CD4-positive, alpha-beta T cell treated with Interleukin-12 subunit alpha and Interleukin-12 subunit beta, for 1 hour (primary cell): ENCODE results near the gene ORAI1.
A peak's percentile ranks its signal among the peaks of the same experiment; 100 is the strongest.
"Not testable (repeated sequence)": the region's sequence is repeated elsewhere in the genome, so short reads cannot be mapped to it uniquely, and the experiment has no call there.

Source experiments
- DNase-seq: peaks from one replicate; pipeline ENCODE4 v3.0.0-alpha.2; 2020

The ORAI1 gene

DNA sequence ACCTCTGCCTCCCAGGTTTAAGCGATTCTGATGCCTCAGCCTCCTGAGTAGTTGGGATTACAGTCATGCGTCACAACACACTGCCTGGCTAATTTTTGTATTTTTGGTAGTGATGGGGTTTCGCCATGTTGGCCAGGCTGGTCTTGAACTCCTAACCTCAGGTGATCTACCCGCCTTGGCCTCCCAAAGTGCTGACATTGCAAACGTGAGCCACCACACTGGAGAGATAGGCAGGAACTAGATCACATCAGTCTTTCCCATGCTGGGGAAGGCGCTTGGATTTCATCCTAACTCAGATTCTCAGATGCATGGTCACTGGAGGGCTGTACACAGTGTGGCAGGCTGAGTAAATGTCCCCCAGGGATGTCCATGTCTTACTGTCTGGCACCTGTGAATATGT lies 18.0 kb upstream of the ORAI1 start:
- no peak for DNase-seq

DNA sequence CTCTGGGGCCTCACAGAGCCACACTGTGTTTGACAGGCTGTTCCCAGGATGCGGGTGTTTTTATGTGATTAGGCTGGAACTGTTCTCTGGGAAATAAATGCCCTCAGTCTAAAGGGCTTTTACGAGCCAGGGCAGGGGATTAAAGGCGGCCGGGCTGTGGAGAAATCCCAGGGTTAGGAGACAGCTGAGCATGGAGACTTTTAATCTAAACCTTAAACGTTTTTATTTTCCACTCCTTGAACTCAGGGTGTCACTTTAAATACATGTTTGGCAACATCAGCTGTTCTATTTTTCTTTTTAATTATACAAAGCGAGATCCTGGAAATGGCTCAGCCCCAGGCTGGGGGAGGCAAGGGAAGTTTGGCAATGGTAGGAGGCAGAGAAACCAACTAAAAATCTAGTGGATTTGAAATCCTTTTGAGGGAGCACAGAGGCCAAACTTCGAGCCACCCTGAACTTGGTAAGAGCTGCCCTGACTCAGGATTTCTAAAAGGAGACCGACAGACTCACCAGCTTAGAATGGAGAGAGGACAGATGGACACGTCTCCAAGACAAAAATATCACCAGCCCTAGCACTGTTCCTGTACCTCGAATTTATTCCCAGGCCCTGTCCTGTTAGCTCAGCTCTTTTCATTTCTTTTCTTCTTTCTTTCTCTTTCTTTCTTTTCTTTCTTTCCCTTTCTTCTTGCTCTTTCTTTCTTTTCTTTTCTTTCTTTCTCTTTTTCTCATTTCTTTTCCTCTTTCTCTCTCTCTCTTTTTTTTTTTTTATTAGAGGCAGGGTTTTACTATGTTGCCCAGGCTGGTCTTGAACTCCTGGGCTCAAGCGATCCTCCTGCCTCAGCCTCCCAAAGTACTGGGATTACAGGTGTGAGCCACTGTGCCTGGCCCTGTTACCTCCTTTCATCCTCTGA lies 15.8 kb upstream of the ORAI1 start:
- no peak for DNase-seq

DNA sequence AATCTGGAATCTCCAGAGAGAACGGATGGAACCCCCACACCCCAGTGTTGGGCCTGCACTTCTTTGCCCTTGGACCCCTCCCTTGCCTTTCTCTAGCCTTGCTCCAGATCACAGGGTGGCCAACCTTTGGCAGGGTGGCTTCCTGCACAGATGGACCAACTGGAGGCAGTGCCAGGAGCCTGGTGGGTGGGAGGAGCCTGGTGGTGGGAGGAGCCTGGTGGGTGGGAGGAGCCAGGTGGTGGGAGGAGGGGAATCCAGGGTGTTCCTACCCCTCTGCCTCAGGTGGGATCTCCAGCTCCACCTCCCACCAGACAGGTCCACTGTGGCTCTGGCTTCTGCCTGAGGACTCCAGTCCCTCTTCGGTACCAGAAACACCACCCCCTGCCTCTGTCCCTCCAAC lies 15.0 kb upstream of the ORAI1 start:
- DNase-seq: no peak

DNA sequence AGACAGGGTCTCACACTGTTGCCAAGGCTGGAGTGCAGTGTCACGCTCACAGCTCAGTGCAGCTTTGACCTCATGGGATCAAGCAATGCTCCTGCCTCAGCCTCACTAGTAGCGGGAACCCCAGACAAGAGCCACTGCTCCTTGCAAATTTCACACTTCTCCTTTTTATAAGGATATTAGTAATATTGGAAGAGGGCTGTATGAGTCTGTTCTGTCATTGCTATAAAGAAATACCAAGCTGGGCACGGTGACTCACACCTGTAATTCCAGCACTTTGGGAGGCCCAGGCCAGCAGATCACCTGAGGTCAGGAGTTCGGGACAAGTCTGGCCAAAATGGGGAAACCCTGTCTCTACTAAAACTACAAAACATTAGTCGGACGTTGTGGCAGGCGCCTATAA lies 12.9 kb upstream of the ORAI1 start:
- DNase-seq: no peak

DNA sequence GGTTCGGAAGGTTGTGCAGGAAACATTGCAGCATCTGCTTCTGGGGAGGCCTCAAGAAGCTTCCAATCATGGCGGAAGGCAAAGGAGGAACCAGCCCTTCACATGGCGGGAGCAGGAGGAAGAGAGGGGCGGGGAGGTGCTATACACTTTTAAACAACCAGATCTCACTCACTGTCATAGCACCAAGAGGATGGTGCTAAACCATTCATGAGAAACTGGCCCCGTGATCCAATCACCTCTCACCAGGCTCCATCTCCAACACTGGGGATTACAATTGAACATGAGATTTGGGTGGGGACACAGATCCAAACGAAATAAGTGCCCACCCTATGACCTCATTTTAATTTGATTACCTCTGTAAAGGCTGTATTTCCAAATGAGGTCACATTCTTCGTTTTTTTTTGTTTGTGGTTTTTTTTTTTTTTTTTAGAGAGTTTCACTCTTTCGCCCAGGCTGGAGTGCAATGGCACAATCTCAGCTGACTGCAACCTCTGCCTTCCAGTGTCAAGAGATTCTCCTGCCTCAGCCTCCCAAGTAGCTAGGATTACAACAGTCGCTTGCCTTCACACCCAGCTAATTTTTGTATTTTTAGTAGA lies 11.4 kb upstream of the ORAI1 start:
- DNase-seq: peak; percentile 26

DNA sequence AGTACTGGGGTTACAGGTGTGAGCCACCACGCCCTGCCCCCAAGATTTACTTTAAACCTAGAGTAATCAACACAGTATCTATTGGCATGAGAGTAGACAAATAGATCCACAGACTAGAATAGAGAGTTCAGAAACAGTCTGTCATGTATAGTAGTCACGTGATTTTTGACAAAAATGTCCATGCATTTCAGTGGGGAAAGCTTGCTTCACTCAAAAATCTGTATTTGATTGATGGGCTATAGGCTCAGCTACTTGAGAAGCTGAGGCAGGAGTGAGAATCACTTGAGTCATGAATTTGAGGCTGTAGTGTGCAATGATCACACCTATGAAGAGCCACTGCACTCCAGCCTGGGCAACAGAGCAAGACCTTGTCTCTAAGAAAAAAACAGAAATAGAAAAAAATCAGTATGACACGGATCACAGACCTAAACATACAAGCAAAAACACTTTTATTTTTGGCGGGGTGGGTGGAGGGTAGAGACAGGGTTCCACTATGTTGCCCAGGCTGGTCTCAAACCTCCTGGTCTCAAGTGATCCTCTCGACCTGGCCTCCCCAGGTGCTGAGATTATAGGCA lies 7.6 kb upstream of the ORAI1 start:
- DNase-seq: no peak

DNA sequence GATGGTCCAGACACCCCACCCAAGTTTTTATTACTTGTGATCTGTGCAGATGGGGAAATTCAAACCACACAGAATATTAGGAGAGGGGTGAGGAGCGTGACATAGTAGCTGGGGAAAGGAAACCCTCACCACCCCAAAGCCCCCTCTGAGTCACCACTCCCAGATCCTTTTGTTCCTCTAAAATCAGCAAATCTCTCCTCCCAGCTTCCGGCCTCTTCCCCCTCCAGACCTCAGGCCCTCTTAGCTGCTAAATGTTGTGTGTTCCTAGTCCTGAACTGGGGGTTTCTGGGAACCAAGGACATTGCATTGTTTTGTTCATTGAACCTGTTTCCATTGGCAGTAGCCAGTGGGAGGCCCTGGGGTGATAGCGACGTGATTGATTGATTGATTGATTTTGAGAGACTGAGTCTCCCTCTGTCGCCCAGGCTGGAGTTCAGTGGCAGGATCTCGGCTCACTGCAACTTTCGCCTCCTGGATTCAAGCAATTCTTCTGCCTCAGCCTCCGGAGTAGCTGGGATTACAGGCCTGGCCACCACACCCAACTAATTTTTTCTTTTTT lies 5.9 kb upstream of the ORAI1 start:
- DNase-seq: no peak

DNA sequence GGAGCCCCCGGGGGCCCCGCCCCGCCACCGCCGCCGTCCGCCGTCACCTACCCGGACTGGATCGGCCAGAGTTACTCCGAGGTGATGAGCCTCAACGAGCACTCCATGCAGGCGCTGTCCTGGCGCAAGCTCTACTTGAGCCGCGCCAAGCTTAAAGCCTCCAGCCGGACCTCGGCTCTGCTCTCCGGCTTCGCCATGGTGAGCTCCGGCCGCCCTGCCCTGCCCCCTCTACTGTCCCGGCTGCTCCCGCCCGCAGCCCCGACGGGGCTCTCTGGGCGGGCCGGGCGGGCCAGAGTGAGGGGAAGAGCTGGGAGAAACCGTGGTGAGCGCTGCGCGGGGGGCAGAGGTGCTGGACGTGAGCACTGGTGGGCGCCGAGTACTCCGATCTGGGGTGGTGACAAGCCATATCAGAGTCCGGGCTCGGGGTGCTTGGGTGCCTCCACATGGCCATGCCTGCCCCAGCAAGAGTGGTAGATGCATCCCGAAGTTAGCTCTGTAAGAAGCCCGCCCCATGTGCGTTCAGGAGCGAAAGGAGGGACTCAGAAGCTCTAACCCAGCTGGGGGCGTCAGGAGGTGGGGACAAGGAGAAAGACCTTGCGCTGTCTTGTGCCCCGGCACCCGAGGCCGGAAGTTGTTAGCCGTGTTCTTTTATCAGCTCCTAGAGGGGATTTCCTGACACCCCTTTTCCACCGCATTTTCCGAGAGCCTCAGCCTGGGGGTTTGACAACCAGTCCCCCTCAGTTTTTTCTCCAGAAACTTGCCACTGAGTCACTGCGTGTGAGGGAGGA lies 717 bp downstream of the ORAI1 start:
- peak; percentile 89 for DNase-seq

DNA sequence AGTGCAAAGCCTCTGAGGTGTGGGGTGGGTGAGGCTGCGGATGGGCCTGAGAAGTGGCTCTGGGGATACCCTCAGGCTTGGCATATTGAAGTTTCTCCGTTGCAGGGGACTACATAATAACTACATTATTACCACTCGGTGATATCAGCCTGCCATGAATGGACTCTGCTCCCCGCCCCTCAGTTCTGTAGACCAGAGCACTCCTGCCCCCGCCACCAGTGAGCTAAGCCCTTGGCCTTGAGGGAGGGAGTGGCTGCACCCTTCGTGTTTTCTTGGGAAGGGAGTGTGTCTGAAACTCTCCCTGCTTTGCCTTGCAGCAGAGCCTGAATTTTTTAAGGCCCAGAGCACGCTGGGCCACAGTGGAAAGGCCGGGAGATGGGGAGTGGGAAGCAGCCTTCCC lies 1.7 kb downstream of the ORAI1 start:
- DNase-seq: no peak

DNA sequence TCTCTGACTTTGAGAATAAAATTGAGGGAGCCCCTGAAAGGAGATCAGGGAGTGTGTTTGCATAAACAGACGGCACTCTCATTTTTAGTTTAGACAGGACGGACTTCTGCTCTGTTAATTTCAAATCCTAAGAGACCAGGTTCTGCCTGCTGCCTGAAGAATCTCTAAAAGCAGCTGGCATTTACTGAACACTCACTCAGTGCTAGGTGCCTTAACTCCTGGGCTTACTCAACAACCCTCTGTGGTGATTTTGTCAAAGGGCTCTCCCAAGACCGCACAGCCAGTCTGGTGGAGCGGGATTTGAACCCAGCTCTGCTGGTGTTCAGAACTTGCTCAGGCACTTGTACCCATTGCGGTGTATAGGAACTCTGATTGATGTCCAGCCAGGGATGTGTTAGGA lies 2.2 kb downstream of the ORAI1 start:
- no peak for DNase-seq

DNA sequence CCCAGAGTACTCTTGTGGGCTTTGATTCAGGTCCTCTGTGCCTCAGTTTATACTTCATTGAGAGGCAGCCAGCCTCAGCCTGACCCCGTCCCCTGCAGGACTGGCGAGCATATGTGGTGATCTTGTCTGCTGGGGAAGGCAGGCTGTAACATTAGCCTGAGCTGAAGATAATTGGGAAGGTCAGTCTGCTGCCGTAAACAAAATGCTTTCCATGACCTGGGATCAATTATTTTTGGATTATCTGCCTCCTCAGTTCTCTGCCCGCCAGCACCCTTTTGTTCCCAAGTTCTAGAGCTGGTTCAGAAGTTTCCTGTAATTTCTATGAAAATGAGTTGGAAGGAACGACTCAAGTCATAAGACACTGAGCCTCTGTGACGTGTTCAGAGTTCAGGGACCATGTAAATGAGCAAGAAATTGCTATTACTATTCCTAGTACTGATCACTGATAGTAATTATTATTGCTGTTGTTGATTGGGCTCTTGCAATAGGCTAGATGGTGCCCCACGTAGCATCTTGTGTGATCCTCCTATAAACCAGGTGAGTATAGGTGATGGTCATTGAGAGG lies 4.5 kb downstream of the ORAI1 start:
- no peak for DNase-seq

DNA sequence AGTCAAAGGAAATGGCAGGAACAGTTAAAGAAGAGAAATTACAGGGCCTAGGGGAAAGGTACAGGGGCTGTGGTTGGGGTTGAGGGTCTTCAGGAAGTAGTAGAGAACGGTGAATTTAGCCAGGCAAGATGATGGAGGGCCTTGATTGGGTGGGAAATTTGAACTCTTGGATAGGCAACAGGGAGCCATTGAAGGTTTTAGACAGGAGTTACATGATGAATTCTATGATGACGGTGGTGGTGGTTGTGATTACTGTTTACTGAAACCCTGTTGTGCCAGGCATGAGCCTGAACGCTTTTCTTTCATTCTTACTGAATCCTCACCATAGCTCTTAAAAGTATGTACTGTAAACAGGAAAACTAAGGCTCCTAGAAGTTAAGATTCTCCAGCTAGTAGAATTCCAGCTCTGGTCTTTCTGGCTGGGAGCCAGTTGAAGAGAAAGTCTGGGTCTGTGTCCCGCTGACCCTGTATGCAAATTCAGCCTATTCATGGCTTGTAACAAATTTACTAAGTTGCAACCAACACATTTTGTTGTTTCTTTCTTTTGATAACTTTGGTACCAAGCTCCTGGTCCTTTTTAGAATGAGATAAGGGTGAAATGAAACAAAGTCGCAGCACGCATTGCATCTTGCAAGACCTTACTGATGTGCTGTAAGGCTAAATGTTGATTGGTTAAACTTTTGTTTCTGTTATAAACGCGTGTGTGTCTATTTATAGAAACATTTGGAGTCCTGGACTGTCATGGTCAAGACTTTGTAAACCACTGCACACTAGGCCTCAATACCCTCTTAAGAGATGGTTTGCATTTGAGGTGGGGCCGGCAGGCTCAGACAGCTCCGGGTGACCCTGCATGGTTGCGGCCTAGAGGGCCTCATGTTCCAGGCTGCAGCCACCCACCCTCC lies 6.0 kb downstream of the ORAI1 start:
- DNase-seq: no peak

DNA sequence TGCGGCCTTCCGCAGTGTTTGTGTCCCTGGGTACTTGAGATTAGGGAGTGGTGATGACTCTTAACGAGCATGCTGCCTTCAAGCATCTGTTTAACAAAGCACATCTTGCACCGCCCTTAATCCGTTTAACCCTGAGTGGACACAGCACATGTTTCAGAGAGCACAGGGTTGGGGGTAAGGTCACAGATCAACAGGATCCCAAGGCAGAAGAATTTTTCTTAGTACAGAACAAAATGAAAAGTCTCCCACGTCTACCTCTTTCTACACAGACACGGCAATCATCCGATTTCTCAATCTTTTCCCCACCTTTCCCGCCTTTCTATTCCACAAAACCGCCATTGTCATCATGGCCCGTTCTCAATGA lies 7.5 kb downstream of the ORAI1 start:
- DNase-seq: not testable (repeated sequence)

DNA sequence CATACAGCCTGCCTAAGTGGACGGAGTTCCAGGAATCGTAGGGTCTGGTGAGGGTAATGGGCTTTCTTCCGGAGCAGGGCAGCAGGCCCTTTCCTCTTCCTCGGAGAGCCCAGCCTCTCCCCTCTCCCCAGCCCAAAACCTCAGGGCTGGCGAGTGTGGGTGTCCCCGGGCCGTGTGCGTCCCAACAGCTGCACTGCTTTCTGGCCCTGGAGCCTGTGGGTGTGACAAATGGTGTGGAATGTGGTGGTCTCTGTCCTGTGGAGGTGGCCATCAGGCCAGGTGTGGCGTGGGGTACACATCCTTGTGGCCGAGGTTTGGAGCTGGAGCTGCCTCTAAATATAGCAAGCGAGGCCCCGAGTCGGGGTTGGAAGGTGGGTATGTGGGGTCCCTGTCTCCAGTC lies 8.5 kb downstream of the ORAI1 start:
- no peak for DNase-seq

DNA sequence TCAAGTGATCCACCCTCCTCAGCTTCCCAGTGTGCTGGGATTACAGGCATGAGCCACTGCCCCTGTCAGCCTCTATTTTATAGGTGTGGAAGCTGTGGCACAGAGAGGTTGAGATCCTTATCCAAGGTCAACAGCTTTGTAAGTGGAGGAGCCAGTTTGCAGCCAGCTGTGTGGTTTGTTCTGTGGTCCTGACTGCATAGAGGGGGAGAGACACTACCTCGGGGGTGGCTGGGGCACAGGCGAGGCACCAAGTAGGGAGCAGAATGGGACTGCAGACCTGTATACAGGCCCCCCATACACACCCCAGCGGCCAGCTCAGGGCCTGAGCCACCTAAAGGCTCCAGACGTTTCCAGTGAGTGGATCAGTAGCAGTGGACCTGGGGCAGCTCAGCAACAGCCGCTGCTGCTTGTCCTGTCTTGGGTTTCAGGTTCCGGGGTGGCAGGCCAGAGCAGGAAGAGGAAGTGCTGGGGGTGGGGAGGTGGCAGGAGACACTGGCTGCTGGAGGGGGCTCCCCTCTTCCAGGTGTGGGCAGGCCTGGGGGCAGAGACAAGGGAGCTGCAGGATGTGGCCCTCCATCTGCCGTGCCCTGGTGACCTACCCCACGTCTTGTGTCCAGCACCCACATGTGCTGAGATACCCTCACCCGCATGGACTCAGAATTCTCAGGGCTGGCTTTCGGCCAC lies 11.0 kb downstream of the ORAI1 start:
- peak; percentile 65 for DNase-seq

DNA sequence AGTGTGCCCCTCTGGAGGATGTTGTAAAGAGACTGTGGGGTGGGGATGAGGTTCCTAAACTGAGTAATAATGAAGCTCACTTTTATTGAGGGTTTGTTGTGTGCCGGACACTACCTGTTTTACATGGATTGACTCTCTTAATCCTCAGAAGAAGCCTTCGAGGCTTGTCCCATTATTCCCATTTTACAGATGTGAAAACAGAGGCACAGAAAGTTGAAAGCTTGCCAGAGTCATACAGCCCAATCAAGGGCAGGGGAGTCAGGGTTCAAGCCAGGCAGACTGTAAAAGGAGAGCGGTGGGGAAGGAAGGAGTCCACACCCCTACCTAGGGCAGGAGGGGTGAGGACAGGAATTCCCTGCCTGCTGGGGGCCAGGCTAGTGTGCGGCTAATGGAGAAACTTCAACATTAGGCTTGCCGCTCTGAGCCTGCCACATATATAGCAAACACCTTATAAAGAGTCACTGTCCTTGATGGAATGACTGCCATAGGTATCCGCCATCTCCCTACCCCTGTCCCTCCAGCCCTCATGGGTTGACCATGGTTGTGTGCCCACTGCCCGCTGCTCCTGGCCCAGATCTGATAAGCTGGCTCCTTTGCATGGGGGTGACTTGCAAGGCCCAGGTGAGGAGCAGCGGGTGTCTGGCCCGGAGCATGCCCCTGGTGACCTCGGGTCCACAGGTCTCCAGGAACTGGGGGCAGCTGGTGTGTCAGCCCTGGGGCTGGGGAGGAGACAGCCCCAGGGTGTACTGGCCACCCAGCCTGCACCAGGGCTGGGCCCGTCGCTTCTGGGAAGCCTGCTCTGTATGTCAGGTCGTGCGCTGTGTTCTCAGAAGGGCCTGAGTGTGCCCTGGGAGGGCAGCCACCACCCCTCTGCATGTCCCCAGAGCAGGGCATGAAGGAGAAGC lies 12.2 kb downstream of the ORAI1 start:
- no peak for DNase-seq

DNA sequence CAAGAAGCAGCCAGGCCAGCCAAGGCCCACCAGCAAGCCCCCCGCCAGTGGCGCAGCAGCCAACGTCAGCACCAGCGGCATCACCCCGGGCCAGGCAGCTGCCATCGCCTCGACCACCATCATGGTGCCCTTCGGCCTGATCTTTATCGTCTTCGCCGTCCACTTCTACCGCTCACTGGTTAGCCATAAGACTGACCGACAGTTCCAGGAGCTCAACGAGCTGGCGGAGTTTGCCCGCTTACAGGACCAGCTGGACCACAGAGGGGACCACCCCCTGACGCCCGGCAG lies 15.0 kb downstream of the ORAI1 start:
- no peak for DNase-seq

DNA sequence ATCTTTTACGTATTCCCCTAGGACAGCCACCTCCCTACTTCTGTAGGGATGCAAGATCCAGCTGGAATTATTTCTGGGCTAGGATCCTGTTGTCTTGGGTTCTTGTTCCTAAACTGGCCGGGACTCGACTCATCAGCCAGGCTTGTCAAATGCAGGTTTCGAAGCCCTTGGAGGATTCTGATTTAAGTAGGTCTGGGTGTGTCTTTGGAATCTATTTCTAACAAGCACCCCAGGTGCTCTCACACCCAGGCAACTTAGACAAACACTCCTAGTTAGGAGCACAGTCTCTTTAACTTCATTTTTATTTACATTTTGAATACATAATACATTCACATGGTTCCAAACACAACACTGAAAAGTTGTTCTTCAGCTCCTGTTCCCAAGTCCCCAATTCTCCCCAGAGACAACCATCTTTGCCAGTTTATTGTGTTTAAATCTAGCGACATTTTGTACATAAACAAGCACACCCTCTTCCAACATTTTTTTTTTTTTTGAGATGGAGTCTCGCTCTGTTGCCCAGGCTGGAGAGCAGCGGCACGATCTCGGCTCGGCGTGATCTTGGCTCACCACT lies 22.2 kb downstream of the ORAI1 start:
- DNase-seq: no peak

DNA sequence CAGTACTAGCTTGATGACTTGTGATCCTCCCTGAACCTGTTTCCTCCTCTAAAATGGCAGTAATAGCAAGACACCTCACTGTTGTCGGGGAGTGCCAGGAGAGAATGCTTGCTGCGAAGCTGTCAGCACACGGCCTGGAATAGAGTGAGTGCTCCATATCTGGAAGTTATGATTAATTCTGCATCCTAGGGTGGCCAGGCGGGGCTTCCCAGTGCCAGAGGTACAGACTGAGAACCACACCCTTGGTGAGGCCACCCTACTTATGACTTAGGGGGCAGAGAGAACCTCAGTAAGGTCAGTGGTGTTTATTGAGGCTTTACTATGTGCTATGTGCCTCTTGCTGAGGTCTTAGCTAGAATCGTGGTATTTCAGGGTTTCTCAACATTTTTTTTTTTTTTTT lies 23.0 kb downstream of the ORAI1 start:
- no peak for DNase-seq

DNA sequence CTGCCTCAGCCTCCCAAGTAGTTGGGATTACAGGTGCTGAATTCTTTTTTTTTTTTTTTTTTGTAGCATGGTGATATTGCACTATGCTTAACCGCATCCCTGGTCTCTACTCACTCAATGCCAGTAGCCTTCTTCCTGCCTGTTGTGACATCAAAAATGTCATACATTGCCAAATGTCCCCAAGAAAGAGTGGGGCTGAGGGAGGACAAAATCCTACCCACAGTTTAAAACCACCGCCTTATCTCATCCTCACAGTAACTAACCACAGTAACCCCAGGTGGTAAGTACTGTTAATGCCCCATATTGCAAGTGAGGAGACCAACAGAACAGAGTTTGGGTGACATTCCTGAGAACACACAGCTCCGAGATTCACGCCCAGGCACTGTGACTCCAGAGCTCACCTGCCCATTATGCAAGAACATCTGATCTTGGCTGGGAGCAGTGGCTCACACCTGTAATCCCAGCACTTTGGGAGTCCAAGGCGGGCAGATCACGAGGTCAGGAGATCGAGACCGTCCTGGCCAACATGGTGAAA lies 23.6 kb downstream of the ORAI1 start:
- DNase-seq: peak; percentile 57
